ENCODE data around the gene MYL10.

Gene MYL10

DNA sequence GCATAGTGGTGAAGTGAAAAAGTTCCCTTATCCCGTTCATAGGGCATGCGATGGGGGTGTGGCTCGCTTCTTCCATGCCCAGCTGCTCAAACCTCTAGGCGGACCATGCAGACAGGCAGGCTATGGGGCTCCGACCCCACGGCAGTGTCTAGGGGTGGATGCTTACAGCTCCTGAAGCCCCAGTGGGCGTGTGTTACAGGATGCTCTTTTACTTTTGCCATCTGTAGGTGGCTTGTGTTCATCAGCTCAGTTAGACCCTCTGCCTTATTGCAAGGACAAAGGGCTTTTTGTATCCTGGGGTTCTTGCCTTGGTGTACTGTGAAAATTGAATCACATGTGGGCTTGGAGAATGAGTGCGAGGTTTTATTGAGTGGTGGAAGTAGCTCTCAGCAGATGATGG, at the start of gene MYL10:
TSS of gene MYL10 (minus strand) at position 126 of the 400 bp plus-strand sequence. CDS start 178 bp downstream, outside the sequence.
- no peak for DNase-seq (ENCODE audit: low read depth in 2 of 3, low spot score in 1 of 3)

DNA sequence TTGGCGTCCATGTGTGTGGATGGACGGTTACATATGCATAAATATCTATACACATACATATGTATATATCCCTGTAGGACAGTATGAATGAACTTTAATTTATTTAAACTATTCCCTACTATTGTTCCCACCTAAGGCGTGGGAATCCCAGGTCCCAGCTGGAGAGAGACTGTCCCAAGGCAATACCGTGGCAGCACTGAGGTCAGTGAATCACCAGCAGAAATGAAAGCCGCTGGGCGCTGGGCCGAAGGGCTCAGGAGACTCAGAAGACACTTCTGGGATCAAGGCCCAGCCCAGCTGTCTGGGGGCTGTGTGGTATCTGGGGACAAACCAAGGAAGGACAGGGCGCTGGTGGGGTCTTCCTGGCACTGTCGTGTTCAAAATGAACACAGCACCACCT, 49.6 kb upstream of the MYL10 start:
- DNase-seq (ENCODE audit: low read depth in 2 of 3, low spot score in 1 of 3), result no peak

DNA sequence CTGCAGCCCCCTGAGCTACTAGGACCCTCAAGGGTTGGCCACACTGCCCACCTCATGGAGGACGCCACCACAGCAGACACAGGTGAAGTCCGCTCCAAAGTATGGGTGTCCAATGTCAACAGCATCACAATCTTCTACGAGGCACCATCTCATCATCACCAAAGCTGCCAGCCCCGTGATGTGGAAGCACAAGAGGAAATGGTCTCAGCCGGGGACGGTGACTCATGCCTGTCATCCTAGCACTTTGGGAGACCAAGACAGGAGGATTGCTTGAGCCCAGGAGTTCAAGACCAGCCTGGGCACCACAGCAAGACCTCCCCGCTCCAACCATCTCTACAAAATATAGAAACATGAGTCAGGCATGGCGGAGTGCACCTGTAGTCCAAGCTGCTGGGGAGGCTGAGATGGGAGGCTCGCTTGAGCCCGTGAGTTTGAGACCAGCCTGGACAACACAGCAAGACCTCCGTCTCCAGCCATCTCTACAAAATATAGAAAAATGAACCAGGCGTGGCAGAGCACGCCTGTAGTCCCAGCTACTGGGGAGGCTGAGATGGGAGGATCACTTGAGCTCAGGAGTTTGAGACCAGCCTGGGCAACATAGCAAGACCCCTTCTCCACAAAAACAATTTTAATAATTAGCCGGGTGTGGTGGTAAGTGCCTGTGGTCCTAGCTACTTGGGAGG, 48.8 kb upstream of the MYL10 start:
- no peak for DNase-seq (ENCODE audit: low read depth in 2 of 3, low spot score in 1 of 3)

DNA sequence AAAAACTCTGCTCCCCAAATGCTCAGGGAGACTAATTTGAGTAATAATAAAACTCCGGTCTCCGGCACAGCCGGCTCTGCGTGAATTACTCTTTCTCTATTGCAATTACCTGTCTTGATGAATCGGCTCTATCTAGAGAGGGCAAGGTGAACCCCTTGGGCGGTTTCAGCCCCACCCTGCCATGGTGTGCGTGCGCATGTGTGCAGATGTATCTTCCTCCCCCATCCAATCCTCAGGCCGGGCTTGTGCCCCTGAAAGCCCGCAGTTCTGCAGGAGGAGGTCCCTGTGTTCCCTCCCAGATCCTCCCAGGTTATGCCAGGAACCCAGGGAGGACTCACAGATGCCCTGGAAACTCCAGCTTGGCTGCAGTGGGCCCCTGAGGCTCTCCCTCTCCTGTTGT, 48.3 kb upstream of the MYL10 start:
- no peak for DNase-seq (ENCODE audit: low read depth in 2 of 3, low spot score in 1 of 3)

DNA sequence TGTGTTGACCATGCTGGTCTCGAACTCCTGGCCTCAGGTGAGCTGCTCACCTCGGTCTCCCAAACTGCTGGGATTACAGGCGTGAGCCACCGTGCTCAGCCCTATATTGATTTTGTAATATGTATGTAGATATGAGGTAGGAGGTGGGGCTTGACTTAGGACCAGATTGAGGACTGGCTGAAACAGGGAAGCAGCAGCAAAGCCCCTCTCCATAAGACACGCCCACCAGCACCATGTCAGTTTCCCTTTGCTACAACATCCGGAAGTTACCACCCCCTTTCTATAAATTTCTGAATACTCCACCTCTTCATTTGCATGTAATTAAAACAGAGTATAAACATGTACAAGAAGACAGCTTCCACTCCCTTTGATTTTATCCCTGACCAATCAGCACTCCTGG, 47.9 kb upstream of the MYL10 start:
- no peak for DNase-seq (ENCODE audit: low read depth in 2 of 3, low spot score in 1 of 3)

DNA sequence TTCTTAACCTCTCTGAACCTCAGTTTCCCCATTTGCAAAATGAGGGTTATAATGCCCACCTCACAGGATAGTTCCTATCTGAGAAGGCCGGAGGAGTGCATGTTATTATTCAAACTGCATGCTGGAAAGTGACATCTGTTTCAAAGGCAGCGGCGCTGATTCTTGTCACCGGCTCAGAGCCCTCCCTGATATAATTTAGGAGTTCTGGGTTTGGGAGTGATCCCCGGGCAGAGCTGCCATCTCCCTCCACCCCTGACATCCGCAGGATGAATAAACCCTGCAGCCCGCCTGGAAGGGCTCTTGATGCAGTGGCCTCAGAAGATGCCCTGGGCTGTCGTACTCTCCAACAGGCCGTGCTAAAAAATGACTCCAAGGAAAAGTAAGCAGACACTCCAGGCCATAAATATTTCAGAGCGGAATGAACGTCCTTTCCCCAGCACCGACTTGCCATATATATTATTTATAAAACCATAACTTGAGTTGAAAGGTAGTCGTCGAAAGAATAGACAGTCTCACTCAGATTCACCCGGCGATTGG, 47.0 kb upstream of the MYL10 start:
- DNase-seq (ENCODE audit: low read depth in 2 of 3, low spot score in 1 of 3), result no peak

DNA sequence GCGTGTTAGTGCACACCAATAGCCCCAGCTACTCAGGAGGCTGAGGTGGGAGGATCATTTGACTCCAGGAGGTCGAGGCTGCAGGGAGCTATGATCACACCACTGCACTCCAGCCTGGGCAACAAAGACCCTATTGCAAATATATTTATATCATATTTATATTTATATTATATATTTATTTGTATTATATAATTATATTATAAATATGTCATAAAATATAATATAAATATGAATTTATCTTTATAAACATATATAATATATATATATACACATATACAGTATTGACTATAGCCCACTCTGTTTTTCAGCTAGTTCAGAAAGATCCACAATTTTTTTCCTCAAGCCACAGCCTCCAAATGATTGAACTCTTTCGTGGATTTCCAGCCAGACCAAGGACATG, 45.3 kb upstream of the MYL10 start:
- DNase-seq (ENCODE audit: low read depth in 2 of 3, low spot score in 1 of 3), result no peak

DNA sequence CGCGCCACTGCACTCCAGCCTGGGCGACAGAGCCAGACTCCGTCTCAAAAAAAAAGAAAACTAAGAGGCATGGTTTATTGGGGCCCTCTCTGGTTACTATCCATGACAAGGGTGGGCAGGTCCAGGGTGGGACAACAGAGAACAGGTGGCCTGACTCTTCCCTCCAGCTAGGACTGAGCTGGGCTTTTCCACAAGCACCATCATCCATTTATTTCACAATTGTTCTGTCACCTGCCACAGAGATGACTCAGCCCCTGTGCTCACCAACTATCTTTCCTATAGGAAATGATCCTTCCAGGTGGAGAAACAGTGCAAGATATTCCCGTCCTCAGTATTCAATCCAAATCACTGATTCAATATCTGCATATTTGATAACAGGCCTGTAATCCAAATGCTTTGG, 44.9 kb upstream of the MYL10 start:
- DNase-seq (ENCODE audit: low read depth in 2 of 3, low spot score in 1 of 3), result no peak

DNA sequence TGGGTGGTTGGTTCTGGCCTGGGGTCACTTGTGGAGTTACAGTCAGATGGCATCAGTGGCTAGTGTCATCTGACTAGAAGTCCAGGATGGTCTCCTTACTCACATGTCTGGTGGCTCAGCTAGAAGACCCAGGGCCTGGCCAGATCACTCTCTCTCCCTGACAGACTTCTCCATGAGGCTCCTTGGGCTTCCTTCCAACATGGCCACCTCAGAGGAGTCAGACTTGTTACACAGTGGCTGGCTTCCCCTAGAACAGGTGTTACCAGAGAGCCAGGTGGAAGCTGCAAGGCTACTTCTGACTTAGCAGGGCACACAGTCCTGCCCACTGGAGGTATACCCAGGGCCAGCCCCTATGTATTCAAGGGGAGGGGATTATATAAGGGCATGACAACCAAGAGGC, 44.2 kb upstream of the MYL10 start:
- DNase-seq (ENCODE audit: low read depth in 2 of 3, low spot score in 1 of 3), result no peak

DNA sequence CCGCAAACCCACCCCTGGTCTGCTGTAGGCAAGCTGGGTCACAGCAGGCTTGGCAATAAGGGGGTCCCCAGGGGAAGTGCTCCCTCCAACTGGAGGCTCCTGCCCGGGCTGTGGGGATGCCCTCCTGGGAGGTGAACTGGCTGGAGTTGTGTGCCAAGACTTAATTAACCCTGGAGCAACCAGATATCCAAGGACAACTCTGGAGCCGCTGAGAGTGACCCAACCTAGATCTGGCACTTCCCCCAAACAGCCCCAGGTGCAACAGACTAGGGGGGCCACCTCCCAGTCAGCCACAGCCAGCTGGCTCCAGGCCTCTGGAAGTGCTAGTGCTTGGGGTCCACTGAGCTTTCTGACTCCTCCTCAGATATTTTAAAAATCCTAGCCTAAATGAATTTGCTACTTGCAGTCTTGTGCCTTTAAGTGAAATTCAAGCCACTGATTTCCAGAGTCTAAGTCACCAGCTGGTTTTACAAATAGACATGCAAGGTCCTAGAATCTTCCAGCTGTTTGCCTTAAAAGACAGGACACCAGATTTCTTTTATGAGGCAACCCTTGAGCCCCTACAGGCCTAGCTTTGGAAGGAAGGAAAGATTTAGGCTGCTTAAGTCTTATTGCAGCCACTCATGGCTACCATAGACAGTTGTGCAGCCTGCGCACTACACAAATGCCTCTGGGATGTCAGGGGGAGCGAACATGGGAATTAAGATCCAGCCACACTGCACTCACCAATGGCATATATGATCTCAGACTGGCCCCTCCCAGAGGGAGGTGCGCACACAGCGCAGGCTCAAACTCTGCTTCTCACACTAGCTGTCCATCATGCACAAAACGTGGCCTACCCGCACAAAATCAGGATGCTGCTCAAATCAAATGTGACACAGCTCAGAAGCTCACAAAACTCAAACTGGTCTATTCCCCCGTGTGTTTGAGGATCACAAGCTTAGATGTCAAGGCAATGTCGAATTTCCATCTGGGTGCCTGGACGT, 42.6 kb upstream of the MYL10 start:
- DNase-seq (ENCODE audit: low read depth in 2 of 3, low spot score in 1 of 3), result no peak

DNA sequence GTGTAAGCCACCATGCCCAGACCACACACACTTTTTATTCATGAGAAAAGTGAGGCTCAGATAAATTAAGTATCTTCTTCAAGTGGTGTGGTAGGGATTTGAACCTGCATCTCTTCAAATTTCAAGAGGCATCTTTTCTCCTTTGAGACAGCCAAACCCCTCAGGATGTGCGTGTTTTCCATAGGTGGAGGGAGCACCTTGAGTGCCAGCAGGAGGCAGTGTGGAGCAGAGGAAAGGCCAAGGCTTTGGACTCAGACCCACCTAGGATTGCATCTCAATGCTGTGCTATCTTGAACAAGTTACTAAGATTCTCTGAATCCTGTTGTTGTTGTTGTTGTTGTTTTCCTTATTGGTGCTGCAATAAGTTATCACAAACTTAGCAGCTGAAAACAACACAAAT, 40.2 kb upstream of the MYL10 start:
- DNase-seq (ENCODE audit: low read depth in 2 of 3, low spot score in 1 of 3), result no peak

DNA sequence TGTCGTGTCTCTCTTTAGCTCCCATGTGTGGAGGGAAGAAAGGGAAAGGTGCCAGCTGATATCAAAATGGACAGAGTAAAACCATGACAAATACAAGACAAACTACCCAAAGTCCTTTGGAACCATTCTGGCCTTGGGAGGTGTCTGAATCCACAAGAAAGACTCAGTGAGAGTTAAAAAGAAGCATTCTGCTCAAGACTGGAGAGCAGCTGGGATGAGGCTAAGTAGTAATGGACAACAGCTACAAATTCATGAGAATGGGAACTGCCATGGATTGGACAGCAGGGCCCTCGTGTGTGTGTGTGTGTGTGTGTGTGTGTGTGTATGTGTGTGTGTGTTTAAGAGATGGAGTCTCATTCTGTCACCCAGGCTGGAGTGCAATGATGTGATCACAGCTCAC, 39.6 kb upstream of the MYL10 start:
- no peak for DNase-seq (ENCODE audit: low read depth in 2 of 3, low spot score in 1 of 3)

DNA sequence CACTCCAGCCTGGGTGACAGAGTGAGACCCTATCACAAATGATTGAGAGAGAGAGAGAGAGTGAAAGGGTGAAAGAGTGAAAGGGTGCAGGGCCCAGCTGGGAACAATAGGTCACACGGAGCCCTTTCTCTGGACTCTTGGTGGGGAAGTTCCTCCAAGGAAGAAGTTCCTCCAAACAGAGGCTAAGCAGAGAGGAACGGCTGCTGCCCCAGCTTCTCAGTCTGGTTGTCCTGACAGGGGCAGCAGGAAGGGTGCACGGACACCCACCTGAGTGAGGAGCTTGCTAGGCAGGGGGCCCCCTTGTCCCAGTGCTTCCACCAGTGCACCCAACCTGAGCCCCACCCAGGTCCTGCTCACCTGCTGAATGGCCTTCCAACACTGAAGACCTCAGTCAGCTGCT, 38.8 kb upstream of the MYL10 start:
- no peak for DNase-seq (ENCODE audit: low read depth in 2 of 3, low spot score in 1 of 3)

DNA sequence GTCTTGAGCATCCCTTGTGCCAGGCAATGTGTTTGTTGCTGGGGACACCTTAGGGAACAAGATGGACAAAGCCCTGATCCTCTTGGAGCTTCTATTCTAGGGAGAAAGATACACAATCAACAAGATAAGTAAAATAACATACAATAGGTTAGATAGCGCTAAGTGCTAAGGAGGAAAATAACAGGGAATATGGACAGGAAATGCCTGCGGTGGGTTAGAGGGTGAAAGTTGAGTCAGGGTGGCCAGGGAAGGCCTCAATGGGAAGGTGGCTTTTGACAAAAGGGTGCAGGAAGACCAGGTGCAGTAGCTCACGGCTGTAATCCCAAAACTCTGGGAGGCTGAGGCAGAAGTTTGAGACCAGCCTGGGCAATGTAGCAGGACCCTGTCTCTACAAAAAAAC, 38.3 kb upstream of the MYL10 start:
- DNase-seq (ENCODE audit: low read depth in 2 of 3, low spot score in 1 of 3), result no peak

DNA sequence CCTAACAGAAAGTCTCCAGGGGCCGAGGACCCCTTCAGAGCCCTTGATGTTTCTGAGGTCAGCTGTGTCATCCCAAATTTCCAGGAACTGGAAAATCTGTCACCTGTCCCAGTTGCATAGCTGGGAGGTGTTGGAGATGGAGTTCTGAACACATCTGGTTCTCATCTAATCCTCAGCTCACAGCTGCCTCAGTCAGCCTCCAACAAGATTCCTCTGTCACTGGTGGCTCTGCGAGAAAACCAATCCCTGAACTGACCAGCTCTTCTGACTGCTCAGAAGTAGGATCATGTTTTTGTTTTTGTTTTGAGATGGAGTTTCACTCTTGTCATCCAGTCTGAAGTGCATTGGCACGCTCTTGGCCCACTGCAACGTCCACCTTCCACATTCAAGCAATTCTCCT, 37.6 kb upstream of the MYL10 start:
- DNase-seq (ENCODE audit: low read depth in 2 of 3, low spot score in 1 of 3), result no peak

DNA sequence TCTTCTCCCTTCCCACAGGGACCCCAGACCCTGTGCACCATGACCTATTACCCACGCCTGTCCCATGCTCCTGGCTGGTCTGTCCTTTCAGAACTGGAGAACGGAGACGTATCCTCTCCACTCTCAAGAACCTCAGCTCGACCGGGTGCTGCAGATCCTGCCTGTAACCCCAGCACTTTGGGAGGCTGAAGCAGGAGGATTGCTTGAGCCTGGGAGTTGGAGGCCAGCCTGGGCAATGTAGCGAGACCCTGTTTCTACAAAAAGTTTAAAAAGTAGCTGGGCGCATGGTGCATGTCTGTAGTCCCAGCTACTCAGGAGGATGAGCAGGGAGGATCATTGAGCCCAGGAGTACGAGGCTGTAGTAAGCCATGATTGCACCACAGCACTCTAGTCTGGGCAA, 37.2 kb upstream of the MYL10 start:
- DNase-seq (ENCODE audit: low read depth in 2 of 3, low spot score in 1 of 3), result no peak

DNA sequence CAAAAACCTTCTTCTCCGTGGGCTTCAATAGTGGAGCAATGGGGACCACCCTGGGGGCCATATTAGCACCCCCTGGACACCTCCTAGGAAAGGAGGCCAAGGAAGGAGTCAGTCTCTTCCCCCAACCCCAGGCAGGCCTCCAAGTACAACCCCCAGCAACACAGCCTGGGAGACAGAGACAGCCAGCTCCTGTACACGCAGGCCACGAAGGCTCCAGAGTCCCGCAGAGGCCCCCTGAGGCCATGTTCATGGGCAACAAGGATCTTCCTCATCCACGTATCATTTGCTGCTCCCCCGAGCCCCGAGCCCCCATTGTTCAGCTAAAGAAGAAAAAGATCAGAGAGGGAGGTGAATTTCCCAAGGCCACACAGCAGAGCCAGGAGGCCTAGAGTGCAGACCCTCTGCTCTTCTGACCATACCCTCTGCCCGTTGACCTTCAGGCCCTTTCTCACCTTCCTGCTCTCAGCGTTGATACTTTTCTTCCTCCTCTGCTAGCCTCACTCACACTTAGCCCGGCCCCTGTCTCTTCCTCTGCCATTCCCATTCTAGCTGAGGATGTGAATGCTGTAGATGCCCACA, 35.9 kb upstream of the MYL10 start:
- DNase-seq (ENCODE audit: low read depth in 2 of 3, low spot score in 1 of 3), result no peak

DNA sequence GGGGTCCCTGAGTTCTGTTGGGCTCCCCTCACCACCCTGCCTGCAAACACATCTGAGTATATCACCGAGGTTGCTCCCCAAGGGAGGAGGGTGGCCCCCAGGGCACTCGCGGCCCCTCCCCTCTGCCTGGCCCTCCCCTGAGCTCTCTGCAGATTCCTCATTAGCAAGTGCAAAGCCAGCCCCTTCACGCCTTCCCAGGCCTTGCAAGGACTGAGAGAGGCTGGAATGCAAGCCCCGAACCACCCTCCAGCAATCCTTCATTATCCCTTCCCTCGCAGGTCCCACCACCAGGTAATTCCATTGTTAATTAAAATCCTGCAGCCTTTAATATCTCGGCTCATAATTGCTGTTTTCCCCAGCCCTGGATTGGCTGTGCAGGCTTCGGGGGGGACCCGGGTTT, 35.3 kb upstream of the MYL10 start:
- no peak for DNase-seq (ENCODE audit: low read depth in 2 of 3, low spot score in 1 of 3)

DNA sequence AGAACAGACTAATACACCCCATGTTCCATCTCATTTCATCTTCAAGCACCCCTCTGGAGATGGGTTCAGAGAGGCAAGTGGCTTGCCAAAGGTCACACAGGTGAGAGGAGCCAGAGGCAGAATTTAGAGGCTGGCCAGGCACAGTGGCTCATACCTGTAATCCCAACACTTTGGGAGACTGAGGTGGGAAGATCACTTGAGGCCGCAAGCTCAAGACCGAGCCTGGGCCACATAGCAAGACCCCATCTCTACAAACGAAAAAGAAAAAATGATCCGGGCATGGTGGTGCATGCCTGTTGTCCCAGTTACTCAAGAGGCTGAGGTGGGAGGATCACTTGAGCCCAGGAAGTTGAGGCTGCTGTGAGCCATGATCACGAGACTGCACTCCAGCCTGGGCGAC, 34.7 kb upstream of the MYL10 start:
- DNase-seq (ENCODE audit: low read depth in 2 of 3, low spot score in 1 of 3), result no peak

DNA sequence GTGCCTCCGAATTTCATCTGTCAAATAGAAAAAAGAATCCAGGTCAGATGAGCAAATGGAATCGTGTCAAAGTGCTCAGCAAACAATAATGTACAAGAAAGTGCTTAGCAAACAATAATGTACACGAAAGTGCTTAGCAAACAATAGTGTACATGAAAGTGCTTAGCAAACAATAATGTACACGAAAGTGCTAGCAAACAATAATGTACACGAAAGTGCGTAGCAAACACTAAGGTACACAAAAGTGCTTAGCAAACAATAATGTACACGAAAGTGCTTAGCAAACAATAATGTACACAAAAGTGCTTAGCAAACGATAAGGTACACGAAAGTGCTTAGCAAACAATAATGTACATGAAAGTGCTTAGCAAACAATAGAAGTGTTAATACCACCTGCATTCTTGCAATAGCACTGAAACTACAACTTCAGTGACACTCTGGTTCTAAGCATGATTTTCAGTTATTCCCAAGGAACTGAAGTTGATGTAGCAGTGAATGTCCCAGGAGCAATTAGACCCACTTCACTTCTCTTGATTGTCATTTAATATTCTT, 33.4 kb upstream of the MYL10 start:
- no peak for DNase-seq (ENCODE audit: low read depth in 2 of 3, low spot score in 1 of 3)

DNA sequence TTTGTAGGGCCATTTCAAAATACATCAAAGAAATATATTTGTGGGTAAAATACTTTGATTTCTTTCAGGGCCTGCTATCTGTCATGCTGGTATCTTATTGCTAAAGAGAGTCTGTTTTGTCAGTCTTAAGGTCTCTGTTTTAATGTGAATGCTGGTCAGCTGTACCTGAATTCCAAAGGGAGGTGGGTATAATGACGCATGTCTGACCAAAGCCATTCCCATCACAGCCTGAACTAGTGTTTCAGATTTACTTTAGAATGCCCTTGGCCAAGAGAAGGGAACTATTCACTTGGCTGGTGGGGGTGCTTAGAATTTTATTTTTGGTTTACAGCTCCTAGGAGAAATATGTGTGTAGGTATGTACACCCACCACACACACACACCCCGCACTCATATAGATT, 30.6 kb upstream of the MYL10 start:
- no peak for DNase-seq (ENCODE audit: low read depth in 2 of 3, low spot score in 1 of 3)

DNA sequence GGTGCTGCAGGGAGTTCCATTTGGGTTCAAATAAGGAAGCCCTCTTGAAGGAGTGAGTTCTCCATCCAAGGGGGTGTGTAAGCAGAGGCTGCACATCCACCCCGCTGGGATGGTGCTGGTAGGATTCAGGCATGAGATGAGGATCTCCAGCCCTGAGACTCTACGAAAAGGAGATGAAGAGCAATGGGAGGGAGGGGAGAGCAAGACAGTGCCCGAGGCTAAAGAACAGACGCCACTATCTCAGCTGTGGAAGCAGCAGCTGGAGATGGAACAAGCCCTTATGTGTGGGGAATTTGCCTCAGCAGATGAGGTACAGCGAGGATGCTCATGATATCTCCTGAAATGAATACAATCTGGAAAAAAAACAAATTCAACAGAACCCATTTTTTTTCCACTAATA, 28.1 kb upstream of the MYL10 start:
- DNase-seq (ENCODE audit: low read depth in 2 of 3, low spot score in 1 of 3), result no peak

Measured in stimulated activated CD4-positive, alpha-beta T cell treated with anti-CD3 and anti-CD28 coated beads, Interleukin-12 subunit alpha, Interleukin-12 subunit beta, amount 100 ng/mL, for 48 hours (primary cell).